Stimulated activated CD8-positive, alpha-beta memory T cell treated with anti-CD3 and anti-CD28 coated beads, Interleukin-4, amount 100 ng/mL, for 4 hours (primary cell): Measurements from ENCODE around the gene PIGS.

Source experiments
- DNase-seq, 2 donors: peaks; one replicate each; pipeline ENCODE4 v3.0.0-alpha.2; 2020; ENCODE audit warnings: low read depth in 2 of 2, low spot score in 1 of 2

Gene PIGS

GRCh38 chr17:28511858-28512461 is 59.4 kb downstream of the PIGS start:
- DNase-seq: no peak

DNA sequence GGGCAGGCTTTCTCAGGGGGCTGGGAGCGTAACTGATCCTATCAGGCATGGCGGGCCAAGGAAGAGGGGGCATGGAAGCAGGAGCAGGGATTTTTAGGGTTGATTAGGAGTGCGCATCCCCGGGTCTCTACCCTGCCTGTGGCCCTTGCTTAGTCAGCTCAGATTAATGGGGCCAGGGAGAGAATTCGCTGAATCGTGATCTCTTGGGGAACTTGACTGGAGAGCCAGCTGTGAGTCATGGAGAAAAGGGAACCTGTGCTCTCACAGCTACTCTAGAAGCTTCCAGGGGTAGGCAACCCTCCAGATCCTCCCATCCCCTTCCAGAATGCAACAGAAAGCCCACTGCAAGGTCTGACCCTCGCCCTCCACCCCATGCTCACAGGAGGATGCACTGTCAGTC is 61.5 kb downstream of the PIGS start:
- DNase-seq: no peak

DNA sequence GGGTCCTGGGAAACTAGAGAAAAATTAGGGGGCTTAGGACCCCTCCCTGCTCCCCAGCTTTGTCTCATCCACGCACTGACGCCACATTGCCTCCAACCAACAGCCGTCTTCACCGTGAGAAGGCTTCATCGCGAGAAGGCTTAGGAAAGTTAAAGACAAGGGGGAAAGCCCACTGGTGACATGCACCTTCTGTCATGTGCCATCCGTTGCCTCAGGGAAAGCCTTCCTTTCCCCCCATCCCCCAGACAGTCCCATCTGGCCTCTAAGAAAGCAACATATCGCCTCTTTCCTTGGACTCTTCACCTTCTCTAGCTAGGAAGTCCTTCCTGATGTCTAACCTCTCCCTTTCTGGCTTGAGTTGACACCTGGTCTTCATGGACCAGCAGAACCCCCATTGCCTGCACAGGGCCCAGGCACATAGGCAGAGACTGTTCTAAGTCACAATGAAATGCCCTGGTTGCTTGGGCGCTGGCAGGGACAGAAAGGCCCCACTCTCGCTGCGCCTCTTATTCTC is 63.1 kb downstream of the PIGS start:
- DNase-seq: no peak

GRCh38 chr17:28507567-28508203 is 63.6 kb downstream of the PIGS start:
- no peak for DNase-seq

GRCh38 chr17:28506763-28507487 is 64.4 kb downstream of the PIGS start:
- no peak for DNase-seq

- no peak for DNase-seq
Observed at GRCh38 chr17:28505986-28506665, 65.2 kb downstream of the PIGS start, which contains the start of gene FOXN1. TSS of gene FOXN1 (plus strand) at chr17:28506348. CDS start at chr17:28523970, 17,622 bp downstream.

DNA sequence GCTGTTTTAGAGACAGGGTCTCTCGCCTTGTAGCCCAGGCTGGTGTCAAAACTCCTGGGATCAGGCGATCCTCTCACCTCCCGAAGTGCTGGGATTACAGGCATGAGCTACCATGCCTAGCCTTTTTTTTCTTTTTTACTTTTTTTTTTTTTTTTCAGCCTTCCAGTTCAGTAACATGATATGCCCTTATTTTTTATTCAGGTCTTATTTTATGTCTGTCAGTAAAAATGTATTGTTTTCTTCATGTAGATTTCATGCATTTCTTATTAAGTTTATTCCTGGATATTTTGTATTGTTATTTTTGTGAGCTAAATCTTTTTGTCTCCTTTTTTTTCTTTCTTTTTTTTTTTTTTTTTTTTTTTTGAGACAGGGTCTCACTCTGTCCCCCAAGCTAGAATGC is 67.9 kb downstream of the PIGS start:
- no peak for DNase-seq
